HG03039 (cell line): Measurements from ENCODE around the gene BBS12.

Experiments
- ATAC-seq: cut with Tn5 transposase; IDR thresholded peaks from one replicate; pipeline ENCODE4 v1.9.1; 2021; ENCODE audit warnings: mild to moderate bottlenecking, moderate library complexity; ENCODE audit not compliant: unreplicated experiment

Gene BBS12

DNA sequence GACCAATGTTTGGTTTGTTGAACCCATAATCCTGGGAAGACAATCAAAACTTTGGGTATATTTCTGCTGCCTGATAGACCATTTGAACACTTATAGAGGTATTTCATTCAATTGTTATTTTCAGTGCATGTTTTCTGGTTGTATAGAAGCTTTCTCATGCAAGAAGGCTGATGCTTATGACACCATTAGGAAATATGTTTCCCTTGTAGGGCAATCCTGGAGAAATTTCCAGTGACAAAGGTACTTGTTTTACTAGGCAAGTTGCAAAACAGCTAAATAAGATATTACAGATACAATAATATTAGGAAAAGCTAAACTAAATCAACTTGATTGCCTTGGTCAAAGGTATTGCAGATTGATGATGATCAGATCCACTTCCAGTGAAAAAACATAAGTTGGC, 61.3 kb downstream of the BBS12 start:
- no peak for ATAC-seq
